GM18868 (cell line): Measurements from ENCODE around the gene GRK3.
"Not testable (repeated sequence)": the region's sequence is repeated elsewhere in the genome, so short reads cannot be mapped to it uniquely, and the experiment has no call there.

ENCODE experiments used
- ATAC-seq: cut with Tn5 transposase; IDR thresholded peaks from one replicate; pipeline ENCODE4 v1.9.1; 2021; ENCODE audit warnings: mild to moderate bottlenecking, moderate library complexity; ENCODE audit not compliant: unreplicated experiment

The GRK3 gene

DNA sequence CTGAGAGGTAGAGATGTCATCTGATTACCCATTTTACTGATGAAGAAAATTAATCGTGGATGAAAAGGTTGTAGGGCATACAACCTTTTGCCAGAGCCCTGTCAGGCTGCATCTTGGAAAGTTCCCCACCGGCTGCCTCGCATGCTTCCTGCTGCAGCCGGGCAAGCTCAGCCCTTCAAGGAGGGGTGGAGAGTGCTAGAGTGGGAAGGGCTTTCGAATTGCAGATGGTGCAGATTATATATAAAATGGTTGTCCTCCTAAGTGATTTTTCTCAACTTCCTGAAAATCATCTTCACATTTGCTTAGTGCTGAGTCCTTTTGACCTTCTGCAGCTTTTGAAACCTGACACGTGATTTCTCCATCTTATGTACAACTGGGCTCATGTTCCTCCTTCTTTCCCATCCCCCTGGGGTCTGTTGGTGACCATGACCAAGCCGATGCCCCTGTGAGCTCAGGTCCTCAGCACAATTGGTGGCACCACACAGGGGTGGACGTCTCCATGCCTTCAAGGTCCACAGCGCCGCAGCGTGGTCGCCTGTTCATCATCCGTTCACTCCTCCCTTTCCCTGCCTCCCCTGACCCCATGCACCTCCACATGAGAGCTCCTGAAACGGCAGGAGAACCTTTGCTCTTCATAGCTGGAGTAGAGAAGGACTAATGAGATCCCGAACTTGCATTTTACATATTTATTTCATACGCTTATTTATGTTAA, 129.9 kb downstream of the GRK3 start:
- no peak for ATAC-seq

DNA sequence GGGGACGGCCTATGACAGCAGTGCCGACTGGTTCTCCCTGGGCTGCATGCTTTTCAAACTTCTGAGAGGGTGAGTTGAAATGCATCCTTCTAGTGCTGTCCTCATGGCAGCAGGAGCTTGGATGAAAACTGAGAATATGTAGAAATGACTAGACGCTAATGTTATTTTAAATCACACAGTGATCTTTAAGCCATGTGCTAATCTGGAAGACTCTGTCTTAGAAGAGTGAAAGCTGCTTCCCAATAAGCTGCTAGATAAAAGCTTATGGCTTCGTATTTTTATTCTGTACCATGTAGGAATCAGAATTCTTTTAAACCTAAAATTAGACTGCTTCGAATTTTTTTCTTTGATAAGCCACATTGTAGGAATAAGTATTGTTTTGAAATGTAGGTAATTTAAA, 130.7 kb downstream of the GRK3 start:
- ATAC-seq, result no peak

DNA sequence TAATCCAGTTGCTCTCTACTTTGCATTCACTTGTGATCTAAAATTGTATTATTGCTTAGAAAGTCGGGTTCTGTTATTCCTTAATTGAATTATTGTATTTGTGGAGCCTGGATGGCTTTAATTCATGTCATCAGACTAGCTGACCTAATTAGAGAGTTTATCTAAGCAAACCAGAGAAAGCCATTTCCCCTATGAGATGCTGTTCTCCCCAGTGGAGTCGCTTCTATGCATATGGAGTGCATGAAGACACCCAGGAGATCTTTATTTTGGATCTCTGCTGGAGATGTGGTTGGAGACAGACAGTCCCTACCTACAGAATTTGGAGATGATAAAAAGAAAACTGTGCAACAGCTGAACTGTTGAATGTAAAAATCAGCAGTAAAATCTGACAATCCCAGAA, 132.3 kb downstream of the GRK3 start:
- no peak for ATAC-seq

DNA sequence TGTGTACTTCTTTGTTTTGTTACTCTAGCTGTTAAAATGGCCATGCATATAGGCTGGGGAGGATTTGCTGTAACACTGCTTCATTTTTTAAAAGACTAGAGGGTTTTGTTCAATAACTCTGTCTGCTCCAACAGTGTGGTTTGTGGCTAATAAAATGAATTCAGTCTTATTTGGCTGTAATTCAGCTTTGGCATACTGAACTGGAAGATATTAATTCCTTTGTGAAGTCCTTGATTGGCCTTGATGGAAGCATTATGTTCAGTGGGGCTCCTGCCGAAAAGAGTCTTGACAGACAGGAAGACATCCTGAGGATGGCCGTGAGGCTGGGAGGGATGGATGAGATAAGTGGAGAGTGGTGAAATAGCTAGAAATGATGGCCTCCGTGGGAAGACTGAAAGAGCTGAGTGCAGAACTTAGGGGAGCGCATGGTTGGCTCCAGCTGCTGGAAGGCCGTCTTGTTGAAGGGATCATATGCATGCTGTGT, 132.7 kb downstream of the GRK3 start:
- no peak for ATAC-seq

DNA sequence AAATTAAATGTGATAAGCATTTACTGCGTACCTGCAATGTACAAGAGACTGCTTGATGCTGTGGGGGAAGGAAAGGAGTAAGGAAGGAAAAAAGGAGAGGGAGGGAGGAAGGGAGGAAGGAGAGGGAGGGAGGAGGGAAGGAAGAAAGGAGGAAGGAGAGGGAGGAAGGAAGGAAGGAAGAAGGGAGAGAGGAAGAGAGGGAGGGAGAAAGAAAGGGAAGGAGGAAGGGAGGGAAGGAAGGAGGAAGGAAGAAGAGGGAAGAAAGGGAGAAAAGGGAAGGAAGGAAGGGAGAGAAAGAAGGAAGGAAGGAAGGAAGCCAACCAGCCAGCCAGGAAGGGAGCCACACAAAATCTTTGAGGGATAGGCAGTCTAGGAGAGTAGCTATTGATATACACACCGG, 133.5 kb downstream of the GRK3 start:
- no peak for ATAC-seq

DNA sequence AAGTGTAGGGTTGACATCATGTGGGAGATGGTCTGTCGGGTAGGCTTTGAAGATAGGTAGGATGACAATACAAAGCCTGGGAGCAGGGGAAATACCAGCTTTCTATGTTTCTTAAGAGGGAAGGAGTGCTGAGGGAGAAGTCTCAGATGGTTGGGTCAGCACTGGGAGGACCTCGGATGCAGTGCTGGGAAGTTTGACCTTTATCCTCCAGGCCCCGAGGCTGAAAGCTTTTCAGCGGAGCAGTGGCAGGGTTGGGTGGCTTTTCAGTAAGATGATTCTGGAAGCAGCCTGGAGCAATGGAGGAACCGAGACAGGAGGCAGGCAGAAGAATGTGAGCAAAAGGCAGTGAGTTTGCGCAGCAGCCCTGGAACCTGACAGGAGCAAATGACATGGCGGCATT, 134.0 kb downstream of the GRK3 start:
- no peak for ATAC-seq

DNA sequence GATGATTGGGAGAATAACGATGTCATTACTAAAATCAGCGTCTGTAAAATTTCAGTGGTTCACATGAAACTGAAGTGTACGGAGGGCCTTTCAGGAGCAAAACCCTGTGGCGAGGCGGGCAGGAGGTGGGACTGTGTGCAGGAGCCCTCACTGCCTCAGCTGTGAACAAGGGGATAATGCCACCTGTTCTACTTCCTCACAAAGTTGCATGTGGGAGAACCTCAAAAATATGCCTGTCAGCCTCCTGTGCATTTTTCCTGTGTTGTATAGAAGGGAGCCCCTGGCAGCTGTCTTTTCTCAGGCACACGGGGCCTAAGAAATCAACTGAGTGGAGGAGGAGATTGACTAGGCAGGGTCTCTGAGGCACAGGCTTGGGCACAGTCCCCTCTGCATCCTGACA, 134.5 kb downstream of the GRK3 start:
- ATAC-seq, result no peak

DNA sequence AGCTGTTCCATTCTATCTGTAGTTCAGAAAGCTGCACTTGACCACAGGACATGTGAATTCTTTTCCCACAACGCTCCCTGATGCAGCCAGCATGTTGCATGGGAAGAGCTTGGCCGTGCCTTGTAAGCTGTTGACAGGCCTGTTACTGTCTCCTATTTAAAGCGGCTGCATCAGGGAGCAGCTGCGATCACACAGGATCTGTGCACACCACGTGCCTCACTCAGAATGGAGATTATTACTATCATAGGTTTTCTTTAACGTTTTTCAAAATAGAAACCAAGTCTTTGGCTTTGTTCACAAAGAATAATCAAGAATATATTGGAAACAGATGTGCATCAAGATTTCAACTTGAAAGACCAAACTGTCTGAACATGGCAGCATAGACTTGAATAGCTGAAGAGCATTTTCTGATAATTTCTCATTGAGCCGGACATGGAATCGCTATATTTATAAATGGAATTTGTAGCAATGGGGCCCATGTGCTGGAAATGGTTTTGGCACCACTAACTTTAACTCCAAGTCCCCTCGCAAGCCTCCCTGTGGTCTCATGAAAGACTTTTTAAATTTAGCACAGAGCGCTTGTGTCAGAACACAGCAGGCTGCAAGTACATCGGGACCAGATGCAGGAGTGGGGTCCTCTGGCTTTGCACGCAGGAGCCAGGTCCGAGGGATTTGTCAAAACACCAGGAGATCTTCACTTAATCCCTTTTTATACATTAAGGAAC, 136.7 kb downstream of the GRK3 start:
- ATAC-seq, result no peak

DNA sequence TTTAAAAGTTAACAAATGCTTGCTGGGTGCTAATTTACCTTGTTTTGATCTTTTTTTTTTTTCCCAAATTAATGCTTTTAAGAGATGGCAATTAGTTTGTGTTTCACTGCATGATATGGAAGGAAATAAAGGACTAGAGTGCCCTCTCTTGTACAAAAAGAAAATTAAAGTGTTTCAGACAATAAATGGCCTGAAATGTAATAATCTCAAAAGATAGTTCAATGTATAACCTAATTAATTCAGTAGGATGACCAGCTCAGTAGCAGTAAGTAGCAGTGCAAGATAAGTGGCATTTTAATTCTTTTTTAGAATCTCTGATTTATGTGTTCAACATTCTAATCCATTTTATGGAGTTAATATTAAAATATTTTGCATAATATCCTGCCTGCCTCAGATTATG, 137.6 kb downstream of the GRK3 start:
- ATAC-seq, result no peak

DNA sequence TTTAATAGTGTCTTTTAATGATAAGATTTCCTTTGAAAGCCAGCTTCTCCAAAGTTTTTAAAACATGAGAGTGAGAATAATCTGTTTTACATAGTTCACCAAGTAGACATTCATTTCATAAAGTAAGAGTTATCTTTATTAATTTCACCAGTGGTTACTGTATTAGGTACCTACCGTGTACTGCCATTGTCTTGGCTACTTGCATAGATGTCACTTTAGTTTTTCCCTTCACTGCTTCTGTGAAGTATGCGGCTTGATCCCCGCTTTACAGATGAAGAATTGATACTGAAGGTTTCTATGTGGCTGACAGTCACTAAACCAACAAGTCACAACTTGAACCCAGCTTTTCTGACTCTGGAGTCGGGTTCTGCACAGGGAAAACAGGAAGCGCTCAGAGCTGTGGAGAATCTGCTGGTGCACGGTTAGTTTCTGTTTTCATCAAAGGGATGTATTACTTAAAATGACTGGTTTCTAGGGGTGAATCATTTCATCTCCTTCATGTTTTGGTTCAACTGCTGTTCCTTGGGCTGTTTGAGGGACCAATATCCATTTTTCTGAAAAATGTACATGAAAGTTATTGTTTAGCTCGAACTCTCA, 138.2 kb downstream of the GRK3 start:
- ATAC-seq, result no peak

DNA sequence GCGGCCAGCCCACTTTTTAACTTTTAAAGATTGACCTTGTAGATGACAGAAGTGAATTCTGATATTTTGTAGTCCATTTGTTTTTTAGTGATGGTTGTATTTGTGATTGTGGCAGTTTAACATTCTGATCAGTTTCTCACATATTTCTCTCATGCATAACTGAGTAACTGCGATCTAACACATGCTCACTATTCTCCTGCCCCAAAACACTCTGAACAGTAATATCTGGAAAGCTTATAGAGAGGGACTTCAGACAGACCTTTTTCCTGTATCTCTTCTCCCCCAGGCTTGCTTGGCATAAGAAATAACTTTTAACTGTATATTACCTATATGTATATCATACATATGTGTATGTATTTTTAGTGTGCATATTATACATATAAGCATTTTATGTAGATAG, 140.2 kb downstream of the GRK3 start:
- ATAC-seq, result no peak

DNA sequence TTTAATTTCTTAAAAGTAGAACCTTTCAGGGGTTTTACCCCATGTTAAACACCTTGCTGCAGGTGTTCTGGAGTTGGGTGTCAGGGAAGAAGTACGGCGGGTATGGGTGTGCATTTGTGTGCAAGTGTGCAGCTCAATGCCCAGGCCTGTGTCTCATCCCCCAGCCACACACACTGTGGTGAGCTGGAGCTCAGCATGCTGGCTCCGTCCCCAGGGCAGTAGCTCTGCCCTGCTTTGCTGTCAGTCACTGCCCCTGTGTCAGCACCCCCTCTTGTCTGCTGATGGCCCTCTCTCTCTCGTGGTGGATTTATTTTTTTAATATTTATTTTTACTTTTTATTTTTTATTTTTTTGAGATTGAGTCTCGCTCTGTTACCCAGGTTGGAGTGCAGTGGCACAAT, 141.7 kb downstream of the GRK3 start:
- ATAC-seq, result no peak

DNA sequence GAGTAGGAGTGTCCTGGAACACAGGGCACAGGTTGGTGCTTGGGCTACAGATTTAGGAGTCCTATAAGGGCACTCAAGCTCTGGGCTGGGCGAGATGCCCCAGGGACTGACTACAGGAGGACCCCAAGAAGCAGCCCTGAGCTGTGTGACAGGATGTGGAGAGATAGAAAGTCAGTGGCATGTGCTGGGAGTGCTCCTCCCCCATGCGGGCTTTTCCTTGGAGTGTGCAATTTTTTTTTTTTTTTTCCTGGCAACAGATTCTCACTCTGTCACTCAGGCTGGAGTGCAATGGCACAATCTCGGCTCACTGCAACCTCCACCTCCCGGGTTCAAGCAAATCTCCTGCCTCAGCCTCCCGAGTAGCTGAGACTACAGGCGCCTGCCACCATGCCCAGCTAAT, 144.0 kb downstream of the GRK3 start:
- not testable (repeated sequence) for ATAC-seq

DNA sequence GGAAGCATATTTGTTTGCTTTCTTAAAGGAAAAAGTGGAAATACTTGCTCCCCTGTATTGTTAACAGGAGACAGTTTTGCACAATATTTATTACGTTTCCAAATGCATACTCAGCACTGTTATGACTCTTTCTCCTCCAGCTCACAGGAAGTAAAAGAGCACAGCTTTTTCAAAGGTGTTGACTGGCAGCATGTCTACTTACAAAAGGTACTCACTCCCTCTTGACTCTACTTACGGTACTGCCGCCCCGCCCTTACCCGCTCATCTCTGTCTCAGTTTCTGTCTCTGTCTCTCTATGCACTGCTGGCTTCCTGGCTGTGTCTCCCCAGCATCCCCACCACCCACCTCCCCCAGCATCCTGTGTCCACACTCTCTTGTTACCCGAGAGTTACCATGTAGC, 145.3 kb downstream of the GRK3 start:
- no peak for ATAC-seq

DNA sequence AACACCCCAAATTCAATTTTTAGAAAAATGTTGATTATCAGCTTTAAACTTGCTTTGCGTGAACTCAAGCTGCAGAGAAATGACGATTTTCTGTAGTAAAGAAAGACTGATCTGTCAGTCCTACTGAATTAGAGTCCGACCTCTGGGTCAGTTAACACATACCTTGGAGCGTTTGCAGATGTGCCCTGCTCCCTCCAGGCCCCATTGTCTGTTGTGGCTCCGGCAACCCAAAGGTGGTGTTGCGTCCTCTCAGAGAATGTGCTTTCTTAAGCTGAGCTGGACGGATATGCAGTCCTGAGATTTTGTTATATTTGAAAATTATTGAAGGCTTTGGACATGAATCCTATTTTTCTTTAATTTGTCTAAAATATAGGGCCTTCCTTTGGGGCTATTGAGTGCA, 146.0 kb downstream of the GRK3 start:
- ATAC-seq, result no peak

DNA sequence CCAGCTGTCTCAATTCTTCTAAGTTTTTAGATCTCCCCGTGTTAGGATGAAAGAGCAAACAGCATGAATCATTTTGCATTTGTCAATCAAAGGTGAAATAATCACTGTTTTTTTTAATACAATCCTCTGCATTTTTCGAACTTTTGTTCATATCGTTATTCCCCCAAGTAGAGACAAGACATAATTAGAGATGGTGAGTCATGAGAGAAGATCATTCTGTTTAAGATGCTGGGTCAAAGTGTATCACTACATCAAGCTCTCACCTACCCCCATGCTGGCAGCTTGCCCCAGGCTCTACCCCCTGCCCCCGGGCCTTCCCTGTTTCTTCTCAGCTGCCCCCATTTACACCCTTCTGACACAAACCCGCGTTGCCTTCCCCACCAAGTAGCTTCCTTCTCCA, 147.0 kb downstream of the GRK3 start:
- ATAC-seq, result no peak

DNA sequence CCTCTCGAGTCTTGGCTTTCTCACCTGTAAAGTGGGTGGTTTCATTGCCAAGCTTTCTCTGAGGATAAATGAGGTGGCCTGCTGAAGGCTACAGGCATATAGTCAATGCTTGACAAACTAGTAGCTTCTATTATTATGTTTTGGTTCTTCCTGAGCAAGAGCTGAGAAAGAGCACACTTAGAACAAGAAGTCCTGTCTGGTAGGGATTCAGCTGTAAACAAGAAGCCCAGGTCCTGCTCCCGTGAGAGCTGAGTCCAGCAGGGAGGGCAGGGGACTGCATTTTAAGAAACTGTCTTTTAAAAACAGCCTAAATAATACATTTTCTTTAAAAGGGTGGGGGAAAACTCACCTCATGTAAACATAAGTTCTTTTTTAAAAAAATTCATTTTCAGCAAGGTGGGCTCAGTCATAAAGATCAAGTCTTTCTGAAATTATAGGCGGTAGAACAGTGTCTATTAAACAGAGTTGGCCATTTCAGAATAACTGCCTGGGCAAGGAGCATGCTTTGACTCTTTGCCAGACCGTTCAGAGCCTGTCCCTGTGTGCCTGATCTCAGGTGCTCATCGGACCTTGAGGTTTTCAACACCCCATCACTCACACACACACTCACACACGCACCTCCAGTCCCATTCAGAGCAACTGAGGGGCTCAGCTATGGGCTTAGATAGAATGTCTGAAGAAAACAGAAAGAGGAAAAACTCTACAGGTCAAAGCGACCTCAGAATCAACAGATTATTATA, 148.4 kb downstream of the GRK3 start:
- no peak for ATAC-seq

DNA sequence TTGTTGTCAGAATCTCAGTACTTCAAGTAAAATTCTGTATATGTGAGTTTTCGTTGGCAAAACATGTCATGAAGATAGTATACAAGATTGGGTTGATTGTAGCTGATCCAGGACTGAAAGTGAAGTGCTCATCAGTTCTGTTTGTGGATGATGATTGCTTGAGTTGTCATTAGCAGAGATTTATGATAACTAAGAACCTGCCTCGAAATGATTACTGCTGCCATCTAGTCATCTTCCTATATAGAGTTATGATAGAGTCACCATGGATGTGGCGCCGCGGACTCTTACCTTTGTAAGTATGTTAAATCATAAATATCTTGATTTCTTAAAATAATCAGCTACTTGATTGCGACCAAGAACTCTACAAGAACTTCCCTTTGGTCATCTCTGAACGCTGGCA, 149.6 kb downstream of the GRK3 start:
- ATAC-seq, result no peak

DNA sequence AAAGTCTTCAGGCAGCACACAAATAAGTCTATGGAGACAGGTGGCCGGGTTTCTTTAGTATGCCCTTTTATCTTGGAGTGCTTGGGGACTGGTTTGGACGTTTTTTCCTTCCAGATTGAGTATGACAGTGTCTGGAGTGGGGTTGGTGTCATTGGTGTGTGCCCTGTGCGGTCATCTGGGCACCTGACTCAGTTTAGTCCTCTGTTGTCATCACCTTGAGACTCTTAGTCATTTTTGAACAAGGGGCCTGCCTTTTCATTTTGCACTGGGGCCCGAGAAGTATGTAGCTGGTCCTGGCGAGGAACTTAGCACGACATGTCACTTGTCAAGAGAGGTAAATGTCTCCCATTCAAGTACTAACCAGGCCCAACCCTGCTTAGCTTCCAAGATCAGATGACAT, 150.3 kb downstream of the GRK3 start:
- no peak for ATAC-seq

DNA sequence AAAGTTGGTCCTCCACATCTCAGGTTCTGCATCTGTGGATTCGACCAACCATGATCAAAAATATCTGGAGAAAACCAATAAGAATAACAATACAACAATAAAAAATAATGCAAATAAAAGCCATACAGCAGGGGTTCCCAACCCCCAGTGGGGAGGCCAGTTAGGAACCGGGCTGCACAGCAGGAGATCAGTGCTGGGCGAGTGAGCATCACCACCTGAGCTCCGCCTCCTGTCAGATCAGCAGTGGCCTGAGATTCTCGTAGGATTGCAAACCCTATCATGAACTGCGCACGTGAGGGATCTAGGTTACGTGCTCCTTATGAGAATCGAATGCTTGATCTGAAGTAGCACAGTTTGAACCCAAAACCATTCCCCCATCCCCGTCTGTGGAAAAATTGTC, 152.2 kb downstream of the GRK3 start:
- ATAC-seq, result no peak

DNA sequence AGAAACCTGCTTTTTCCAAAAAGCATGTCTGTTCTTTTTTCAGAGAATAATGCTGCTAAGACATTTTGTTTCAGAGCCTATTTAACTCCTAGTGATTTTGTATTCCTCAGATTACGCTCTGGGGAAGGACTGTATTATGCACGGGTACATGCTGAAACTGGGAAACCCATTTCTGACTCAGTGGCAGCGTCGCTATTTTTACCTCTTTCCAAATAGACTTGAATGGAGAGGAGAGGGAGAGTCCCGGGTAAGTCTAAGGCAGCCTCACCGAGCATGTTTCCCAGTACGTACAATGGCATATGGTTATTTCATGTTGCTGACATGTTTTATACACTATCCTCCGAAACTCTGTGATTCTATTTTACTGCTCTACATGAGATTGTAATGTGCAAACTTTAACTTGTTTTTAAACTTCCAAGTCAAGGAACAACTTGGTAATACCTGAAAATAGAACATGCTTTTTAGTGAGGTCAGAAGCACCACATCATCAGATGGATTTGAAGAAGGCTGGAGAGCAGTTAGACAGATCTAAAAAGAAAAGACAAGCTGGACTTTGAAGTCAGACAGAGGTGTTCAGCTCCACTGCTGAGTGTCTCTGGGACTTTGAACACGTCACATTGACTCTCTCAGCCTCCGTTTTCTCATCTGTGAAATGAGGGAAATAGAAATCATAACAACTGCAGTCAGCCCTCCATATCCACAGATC, 153.8 kb downstream of the GRK3 start:
- ATAC-seq, result no peak
